A549 treated with AZD9567 at 1 μM for 4 hours (cell line): ENCODE results near the gene SPATA2L. TPM values are rescaled to one million over a fixed set of nuclear protein-coding genes. Genes with fewer than 3 reads are reported as not detected.

Experiments used
- total RNA-seq: library from RNA; stranded (reverse); fragments of 200-300 nt; extraction: Qiagen RNA extraction; gene quantifications from 5 replicates; pipeline ENCODE4 v1.2.3, GENCODE V29; 2022; ENCODE audit not compliant: insufficient read depth

The SPATA2L gene, protein sequence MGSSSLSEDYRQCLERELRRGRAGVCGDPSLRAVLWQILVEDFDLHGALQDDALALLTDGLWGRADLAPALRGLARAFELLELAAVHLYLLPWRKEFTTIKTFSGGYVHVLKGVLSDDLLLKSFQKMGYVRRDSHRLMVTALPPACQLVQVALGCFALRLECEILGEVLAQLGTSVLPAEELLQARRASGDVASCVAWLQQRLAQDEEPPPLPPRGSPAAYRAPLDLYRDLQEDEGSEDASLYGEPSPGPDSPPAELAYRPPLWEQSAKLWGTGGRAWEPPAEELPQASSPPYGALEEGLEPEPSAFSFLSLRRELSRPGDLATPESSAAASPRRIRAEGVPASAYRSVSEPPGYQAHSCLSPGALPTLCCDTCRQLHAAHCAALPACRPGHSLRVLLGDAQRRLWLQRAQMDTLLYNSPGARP
- total RNA-seq = 7.7 to 13.6 TPM (median 12.9 TPM) in 5 replicates

DNA sequence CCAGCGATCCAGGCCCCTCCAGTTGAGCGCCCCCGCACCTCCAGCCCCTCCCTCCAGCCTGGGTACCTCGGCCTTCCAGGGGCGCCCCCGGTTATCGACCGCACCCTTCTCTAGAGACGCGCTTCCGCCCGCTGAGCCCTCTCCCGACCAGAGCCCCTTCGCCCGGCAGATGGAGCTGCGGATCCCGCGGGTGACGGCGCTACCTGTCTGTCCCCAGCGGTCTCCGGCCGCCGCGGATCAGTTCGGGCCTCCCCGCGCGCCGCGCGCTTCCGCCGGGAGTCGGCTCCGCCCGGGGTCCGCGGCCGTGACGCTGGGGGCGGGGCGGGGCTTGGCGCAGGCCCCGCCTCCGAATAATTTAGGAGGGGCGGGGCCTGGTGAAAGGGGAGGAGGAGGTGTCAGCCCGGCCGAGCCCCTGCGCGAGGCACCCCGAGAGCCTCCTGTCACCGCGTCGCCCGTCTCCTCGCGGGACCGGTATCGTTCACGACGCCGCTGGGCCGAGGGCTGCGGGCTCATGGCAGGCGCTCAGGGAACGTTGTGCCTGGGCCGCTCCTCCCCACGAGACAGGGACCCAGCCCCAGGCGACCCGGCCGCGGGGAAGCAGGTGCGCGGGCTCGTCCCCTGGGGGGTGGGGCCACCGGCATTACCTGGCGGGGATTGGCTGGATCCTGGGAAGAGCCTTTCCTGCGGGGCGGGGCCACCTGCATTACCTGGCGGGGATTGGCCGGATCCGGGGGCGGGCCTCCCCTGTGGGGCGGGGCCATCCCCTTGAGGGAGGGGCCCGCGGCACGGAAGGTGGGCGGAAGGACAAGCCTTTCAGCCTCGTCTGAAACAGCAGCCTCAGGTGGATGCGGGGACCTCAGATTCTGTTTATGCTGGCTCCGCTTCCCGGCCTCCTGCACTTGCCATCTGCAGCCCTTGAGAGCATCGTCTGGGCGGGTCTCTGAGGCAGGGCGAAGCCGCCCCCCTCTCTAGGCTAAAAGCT, at the start of gene SPATA2L:
Gene SPATA2L (minus strand): TSS at position 281 of the 982 bp plus-strand sequence. CDS start 473 bp downstream, outside the sequence.

DNA sequence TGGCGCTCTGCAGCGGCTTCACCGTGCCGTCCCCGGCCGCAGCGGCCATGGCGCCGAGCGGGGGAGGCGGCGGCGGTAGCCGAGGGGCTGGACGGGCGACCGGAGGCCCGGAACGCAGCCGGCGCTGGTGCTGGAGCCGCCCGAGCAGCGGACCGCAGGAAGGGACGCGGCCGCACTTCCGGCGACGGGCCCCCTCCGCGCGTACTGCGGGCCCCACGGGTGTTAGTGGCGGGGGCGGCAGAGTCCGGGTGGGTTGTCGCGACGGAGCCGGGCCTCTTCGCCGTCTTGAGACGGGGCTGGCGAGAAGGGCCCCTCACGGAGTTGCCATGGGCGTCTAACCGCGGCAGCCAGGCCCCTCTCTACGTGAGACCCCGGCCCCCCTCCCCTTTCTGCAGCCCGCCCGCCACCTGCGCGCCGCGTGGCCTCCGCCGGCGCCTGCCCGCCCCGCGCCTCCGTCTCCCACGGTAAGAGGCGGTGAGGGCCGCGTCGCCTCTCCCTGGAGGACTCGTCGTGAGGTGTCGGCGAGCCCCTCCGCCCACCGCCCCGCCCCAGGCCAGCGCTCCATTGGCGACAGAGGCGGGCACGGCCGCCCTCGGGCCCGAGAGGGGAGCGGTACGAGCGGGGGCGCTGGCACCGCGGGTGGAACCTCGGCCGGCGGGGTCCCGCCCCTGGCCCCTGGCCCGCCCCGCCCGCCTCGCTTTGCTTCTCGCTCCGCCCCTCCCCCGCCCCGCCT, 19.5 kb upstream of the SPATA2L start, which contains the start of the genes VPS9D1 and ZNF276:
Gene VPS9D1 (minus strand): TSS at position 86 of the 733 bp plus-strand sequence. CDS start 37 bp downstream, at position 49.
Gene ZNF276 (plus strand): TSS at position 725 of the 733 bp plus-strand sequence. CDS start 104 bp downstream, outside the sequence.

DNA sequence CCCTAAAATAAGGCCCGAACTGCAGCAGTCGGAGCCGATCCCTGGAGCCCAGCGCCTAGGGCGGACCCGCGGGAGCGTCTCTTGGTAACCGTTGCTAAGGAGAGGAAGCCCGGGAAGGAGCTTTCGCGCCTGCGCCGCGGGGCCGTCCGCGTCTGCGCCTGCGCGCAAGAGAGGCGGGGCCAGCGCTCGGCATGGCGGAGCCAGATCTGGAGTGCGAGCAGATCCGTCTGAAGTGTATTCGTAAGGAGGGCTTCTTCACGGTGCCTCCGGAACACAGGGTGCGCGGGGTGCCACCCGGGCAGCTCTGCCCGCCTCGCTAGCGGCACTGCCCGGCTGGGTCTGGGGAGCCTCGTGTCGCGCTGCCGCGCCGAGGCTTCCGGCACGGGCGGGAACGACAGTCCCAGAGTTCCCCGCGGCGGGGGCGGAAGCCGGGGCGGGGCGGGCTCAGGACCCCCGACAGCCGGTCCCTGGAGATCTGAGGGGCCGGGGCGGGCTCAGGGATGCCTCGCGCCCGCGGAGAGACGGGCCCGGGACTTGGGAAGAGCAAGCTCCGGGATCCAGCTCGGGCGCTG, 14.9 kb downstream of the SPATA2L start, which contains the start of gene CDK10:
Gene CDK10 (plus strand): TSS at position 170 of the 572 bp plus-strand sequence. CDS start 22 bp downstream, at position 192.

DNA sequence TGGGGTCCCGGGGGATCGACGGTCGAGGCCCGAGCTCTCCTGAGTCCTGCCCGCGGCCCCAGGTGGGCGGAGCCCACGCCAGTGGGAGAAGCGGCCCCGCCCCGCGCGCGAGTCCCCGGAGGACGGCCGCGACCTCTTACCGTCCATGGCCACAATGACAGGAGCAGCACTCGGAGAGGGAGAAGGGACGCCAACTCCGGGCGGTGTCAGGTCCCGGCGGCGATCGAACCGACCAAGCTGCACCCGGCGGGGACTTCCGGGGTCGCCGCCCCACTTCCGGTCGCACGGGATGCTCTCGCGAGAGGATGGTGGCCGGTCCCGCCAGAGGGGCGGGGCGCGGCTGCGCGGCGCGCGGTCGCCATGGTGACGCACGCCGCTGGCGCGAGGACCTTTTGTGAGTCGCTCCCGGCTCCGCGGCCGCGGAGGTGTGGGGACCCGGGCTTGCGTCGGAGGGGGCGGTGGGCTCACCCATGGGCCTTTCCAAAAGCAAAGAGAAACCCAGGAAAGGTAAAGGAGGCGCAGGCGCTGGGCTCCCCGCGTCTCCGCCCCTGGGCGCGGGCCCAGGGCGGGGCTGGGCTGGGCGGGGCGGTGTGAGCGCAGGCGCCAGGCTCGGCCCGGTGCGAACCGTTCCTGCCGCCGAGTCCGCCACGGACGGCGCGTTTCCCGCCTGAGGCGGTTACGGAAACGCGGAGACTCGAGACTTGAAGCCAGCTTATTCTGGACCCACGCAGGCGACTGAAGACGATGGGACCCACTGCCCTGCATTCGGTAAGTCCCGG, 43.9 kb downstream of the SPATA2L start, which contains the start of the genes CHMP1A and SPATA33:
Gene CHMP1A (minus strand): TSS at position 267 of the 779 bp plus-strand sequence. CDS start 120 bp downstream, at position 147.
Gene SPATA33 (plus strand): TSS at position 395 of the 779 bp plus-strand sequence. CDS start 76 bp downstream, at position 471.

Other genes with a start within 250 kb of the SPATA2L start
- 77.7 to 115 TPM (median 114 TPM) in 5 replicates for gene ANKRD11, start 211.1 kb downstream of the SPATA2L start, total RNA-seq
- gene SPG7, start 193.3 kb downstream of the SPATA2L start, total RNA-seq = 56.2 to 113 TPM (median 104 TPM) in 5 replicates
- 2,658 to 4,373 TPM (median 4,191 TPM) in 5 replicates for gene RPL13, start 141.0 kb downstream of the SPATA2L start, total RNA-seq
- gene CPNE7, start 125.9 kb downstream of the SPATA2L start, total RNA-seq = 38.2 to 80.3 TPM (median 74.3 TPM) in 5 replicates
- 0.60 to 1.4 TPM (median 0.99 TPM) in 4 of 5 replicates, not detected in the other for gene DPEP1, start 88.1 kb downstream of the SPATA2L start, total RNA-seq
- gene CHMP1A, start 44.0 kb downstream of the SPATA2L start, total RNA-seq = 91.4 to 130 TPM (median 96.9 TPM) in 5 replicates
- gene SPATA33, start 43.9 kb downstream of the SPATA2L start, total RNA-seq = 15.6 to 17.3 TPM (median 16.9 TPM) in 5 replicates
- gene CDK10, start 15.0 kb downstream of the SPATA2L start, total RNA-seq = 33.1 to 62.5 TPM (median 51.7 TPM) in 5 replicates
- 0.99 to 5.7 TPM (median 4.6 TPM) in 5 replicates for gene VPS9D1, start 19.2 kb upstream of the SPATA2L start, total RNA-seq
- gene ZNF276, start 19.8 kb upstream of the SPATA2L start, total RNA-seq = 21.4 to 26.6 TPM (median 22.9 TPM) in 5 replicates
- 26.8 to 40.5 TPM (median 36.0 TPM) in 5 replicates for gene FANCA, start 114.9 kb upstream of the SPATA2L start, total RNA-seq
- gene SPIRE2, start 126.8 kb upstream of the SPATA2L start, total RNA-seq = 4.9 to 8.5 TPM (median 8.2 TPM) in 5 replicates
- 42.7 to 87.2 TPM (median 85.1 TPM) in 5 replicates for gene TCF25, start 171.9 kb upstream of the SPATA2L start, total RNA-seq
- 4.6 to 7.8 TPM (median 7.0 TPM) in 5 replicates for gene MC1R, start 217.2 kb upstream of the SPATA2L start, total RNA-seq
- 242 to 323 TPM (median 295 TPM) in 5 replicates for gene TUBB3, start 221.6 kb upstream of the SPATA2L start, total RNA-seq
- gene DEF8, start 247.1 kb upstream of the SPATA2L start, total RNA-seq = 88.1 to 118 TPM (median 115 TPM) in 5 replicates